Renal cortical epithelial cell (primary cell): Measurements from ENCODE around the gene RBPJ. TPM values are rescaled to one million over a fixed set of nuclear protein-coding genes. Genes with fewer than 3 reads are reported as not detected.
A peak's percentile ranks its signal among the peaks of the same experiment; 100 is the strongest.
"Not testable (repeated sequence)": the region's sequence is repeated elsewhere in the genome, so short reads cannot be mapped to it uniquely, and the experiment has no call there.

Source experiments
- DNase-seq: peaks from one replicate; pipeline ENCODE4 v3.0.0-alpha.2; 2011; ENCODE audit warnings: low read depth
- total RNA-seq: library from RNA; depleted of rRNA; stranded (reverse); fragments of >200 nt; gene quantifications from 2 replicates; pipeline ENCODE4 v1.2.3, GENCODE V29; 2014

Gene RBPJ
- total RNA-seq, 1 donor from 2014 or later = 90.7 TPM

DNA sequence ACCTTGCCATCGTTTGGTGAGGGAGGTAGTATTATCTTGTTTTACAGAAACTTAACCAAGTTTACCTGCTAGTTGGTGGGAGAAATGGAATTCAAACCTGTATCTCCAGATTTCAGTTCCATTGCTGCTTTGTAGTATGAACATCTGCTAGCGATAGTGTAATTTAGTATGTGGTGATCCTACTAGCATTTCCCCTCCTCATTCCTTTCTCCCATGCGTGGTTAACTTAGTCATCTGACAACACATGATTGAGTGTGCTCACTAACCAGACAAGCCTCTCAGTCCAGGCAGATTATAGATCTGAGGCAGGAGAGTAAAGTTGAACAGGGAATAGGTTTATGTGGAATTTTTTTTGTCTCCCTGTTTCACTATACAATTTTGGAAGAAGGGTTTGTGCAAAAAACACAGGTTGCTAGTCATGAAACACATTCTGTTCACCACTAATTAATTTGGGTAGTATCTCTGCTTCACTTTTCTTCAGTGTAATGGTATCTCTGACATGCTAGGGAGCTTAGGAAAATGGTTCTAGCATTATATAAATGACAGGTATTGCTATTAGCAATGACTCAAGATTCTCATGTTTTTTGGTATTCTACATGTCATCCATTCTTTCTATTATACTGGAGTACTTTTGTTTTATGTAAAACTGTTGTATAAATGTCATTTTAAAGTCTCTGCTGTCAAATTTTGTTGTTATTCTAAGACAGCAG lies 21.7 kb downstream of the RBPJ start:
- peak; percentile 91 for DNase-seq

DNA sequence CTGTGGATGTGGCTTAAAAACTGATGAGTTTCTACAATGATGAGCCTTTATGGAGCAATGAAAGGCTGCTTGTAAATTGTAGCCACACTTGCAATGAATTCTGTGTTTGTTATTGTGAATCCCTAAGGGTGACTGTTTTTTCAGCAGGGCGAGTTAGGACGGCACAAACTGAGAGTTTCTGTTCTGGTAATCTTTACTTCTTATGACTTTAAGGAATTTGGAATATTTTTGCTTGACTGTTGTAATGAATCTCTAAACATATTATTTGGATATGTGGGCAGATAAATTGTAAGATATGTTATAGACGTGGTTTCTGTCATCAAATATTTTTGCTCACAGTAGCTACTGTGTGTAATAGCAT lies 22.2 kb downstream of the RBPJ start:
- DNase-seq = no peak

DNA sequence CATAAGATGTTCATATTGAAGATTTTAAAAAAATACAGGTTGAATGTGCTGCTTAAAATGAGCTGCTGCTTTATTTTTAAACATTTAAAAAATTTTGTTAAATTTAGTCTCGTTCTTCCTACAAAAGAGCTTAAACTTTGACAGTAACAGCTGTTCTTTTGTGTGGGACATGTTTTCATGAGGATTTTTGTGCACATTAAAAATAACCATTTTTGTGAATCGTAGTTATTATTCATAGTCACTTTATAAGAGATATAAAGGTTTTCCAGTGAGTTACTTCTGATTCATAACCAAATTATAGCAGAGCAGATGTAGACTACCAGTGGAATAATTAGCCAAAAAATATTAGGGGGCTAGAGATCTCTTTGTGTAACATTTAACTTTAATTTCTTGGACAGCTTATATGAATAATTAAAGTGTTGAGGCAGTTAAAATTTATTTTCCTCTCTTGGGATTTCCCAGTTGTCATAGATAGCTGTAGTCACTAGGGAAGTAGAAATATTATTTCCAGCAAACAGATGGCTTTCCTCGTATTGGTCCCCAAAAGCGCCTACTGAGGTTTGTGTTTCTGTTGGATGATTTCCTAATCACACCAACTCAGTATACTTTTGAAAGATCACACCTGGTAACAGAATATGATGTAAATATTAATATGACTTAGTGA lies 24.2 kb downstream of the RBPJ start:
- DNase-seq = no peak

DNA sequence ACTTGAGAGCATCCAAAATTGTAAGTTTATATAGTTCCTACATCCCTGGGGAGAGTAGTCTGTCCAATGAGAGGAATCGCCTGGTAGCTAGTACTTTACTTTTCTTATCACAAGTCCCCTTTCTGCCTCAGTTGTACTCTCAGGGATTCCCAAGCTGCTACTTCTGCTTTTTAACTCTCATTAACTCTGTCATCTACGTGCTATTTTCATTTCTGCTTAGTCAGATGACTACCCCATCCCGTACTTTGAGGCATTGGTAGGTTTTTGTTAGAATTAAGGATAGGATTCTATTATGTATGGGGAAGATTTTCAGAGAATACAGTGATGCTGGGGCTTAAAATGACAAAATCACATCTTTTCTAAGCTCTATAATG lies 24.7 kb downstream of the RBPJ start:
- DNase-seq = no peak

DNA sequence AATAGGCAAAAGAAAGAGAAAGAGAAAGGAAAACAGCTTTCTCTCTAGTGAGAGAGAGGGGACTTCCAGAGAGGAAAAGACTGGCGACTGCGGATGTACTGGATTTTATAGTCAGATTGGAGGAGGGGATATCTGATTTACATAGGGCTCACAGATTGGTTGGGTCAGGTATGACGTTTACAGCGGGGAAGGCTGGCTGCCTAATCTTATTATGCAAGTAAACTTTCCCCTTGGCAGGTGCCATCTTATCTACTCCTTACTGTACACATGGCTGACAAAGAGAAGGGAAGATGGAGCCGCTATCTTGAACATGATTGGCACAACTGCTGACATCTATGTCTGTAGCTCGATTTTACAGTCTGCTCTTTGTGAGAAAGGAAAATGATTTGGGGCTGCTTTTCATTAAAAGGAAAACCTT lies 25.4 kb downstream of the RBPJ start:
- DNase-seq = peak; percentile 59

DNA sequence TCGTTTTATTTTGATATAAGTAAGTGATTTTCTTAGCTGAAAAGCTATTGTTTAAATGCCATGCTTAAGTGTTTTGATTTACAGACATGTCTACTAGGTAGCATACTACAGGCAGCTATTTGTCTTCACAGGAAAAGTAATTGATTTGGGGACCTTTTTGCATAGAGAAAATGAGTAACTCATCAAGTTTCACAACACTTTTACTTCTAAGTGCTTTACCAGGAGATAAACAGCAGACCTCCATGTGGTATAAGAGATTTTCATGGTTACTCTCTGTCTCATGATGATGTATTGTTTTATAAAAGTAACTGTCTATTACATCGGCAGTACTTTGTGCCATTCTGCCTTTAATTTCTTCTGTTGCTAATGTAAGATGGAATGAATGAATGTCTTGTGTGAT lies 28.7 kb downstream of the RBPJ start:
- DNase-seq = peak; percentile 45

DNA sequence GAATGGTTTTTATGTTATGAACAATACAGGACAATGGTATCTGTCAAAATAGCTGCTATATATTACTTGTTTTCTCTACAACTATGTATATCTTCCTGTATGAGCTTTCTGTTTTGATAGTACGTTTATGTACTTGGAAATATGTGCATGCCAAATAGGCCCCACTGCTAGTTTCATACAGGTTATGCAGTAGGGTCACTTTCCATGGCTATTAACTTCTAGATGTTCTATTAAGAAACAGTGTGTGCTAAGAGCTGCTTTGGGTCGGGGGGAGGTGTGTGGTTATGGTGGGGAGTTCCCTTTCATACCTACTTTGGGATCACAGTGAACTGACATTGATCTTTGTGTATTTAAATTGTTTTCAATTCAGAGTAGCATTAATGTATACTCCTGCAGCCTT lies 30.9 kb downstream of the RBPJ start:
- DNase-seq = peak; percentile 46

DNA sequence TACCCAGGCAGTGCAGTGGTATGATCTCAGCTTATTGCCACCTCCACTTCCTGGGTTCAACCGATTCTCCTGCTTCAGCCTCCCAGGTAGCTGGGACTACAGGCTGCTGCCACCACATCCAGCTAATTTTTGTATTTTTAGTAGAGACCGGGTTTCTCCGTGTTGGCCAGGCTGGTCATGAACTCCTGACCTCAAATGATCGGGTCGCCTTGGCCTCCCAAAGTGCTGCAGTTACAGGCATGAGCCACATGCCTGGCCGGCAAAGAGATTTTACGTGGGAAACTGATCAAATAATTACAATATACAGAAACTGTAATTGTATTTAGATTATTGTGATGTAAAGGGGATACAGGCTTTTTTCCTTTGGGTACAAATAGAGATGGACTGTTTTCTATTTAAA lies 33.7 kb downstream of the RBPJ start:
- DNase-seq = no peak

DNA sequence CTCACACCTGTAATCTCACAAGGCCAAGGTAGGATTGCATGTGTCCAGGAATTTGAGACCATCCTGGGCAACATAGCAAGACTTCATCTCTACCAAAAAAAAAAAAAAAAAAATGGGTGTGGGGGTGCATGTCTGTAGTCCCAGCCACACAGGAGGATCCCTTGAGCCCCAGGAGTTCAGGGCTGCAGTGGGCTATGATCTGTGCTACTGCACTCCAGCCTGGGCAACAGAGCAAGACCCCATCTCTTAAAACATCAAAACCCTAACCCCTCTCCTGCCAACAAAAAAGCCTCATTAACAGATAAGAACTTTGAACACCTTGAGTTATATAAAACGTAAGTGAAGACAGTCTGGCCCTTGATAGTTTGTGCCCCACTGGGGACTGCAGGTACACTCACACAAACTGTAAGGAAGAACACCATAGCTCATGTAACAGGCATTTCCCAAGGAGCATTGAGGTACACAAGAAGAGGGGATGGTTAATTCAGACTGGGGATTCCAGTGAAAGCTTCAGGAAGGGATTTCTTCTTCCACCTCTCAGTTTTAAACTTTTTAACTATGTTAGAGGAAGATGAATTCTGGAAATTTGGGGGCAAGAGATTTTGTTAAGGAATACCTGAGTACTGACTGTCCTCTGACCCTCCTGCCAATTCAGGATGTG lies 34.7 kb downstream of the RBPJ start:
- no peak for DNase-seq

DNA sequence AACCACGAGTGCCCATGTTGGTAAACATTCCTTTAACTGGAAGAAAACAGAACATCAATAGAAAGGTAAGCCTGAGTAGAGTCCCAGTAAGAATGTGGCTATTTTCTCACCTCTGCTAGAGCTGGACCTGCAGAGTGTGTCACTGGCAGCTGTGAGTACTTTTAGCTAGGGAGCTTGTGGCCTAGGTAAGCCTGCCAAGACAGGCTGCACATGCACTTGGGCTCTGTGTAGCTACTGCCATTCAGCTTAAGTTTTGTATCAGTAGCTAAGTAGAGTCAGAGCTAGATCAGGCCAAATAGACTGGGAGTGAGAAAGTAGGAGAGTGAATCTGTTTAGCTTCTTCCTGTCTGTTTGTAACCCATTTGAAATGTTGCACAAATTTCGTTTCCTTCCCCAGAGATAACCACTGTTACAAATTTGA lies 35.3 kb downstream of the RBPJ start:
- peak; percentile 36 for DNase-seq

DNA sequence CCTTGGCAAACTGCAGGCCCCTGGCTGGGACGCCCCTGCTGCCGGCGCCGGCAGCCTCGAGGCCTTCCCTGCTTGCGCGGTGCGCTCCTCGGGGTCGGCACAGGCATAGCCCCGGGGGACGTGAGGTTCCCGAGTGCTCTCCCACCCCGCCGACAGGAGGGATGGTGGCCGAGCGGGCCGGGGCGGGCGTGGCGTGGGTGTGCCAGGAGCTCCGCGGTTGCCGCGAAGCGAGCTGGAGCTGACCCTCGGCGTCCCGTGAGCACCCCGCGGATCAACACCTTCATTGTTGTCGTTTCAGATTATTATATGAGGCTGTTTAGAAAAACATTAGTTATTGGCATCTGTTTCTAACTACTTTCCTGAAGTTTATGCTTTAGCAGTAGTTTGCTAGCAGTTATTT lies 38.7 kb downstream of the RBPJ start:
- not testable (repeated sequence) for DNase-seq

DNA sequence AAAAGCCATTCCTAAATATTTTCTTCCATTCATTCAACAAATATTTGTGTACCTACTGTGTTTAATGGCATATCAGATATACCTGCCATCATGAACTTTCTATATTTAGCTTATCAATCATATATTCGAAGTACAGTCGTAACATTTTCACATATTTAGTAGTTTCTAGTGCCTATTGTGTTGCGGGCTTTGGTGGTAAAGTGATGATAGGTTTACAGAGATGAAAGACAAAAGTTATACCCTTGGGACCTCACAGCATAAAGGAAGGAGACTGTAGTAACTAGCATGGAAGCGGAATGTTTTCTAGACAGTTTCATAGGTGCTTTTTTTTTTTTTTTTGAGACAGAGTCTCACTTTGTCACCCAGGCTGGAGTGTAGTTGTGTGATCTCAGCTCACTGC lies 39.5 kb downstream of the RBPJ start:
- DNase-seq = no peak

DNA sequence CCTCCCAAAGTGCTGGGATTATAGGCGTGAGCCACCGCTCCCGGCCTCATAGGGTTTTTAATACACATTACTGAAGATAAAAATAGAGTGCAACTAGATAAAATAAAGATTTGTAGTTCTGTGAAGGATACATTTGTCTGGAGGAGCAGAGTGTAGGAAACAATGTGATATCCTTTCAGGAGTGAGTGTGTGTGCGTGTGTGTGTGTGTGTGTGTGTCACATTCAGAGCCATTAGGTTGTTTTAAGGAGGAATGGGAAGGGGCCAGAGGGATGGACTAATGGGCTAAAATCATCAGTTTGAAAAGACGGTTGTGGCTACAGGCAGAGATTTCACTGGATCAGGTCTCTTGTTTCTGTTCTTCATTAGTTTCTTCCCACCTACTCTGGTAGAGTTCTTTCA lies 40.0 kb downstream of the RBPJ start:
- DNase-seq = no peak

DNA sequence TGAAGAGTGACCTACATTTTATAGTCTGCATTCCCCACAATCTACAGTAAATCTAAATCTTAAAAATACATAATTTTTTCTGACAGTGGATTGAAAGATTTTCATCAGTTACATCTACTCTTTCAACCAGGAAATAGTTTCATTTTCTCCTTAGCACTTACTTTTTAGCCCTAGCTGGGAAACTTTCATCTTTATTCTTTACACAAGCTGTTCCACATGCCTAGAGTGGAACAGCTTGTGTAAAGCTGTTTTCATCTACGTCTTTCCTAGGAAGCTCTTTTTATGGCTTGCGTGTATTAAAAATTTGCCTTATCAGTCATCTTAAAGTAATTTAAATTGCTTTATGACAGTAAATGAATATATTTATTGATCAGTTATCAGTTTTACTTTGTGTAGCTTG lies 40.5 kb downstream of the RBPJ start:
- no peak for DNase-seq

DNA sequence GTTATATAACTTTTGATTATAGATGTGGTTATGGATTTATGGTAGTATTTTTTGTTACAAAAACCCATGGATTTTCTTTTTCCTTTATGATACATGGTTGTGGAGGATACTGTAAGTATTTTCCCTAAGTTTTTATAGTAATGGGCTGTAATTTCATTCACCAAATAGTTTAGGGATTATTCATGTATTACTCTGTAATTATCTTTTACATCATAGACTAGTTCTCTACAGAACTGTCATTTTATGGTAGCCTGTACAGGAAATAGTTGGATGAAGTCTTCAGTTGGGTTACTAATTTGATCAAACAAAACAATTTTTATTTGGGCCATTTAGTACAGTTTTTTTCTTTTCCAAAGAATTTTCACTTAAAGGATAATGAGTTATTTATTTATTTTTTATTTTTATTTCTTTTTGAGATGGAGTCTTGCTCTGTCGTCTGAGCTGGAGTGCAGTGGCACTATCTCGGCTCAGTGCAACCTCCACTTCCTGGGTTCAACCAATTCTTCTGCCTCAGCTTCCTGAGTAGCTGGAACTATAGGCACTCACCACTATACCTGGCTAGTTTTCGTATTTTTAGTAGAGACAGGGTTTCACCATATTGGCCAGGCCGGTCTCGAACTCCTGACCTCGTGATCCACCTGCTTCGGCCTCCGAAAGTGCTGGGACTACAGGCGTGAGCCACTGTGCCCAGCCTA lies 42.1 kb downstream of the RBPJ start:
- no peak for DNase-seq

DNA sequence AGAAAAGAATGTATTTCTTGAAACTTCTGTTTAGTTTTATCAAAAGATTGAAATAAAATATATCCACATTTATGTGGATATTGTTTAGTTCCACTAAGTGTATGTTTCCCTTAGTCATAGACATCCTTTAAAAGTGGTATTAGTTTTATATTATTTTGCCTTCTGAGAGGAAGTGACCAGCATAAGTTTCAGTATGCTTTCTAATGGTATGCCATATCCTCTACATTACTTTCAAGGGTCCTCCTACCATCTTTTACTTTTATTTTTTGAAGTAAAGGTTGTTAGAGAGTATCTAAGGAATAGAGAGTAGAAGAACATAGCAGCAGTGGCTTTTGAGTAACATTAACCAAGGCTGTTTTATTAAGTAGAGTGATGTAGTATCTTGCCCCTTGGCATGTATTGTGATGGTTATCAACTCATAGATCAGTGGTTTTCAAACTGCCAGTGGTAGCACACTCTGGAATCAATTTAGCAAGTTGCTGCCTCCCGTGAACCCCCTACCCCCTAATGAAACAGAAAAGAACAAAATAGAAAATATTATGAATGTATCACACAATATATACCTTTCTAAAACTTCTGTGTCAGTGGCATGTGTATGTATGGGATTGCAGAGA lies 44.8 kb downstream of the RBPJ start:
- no peak for DNase-seq

DNA sequence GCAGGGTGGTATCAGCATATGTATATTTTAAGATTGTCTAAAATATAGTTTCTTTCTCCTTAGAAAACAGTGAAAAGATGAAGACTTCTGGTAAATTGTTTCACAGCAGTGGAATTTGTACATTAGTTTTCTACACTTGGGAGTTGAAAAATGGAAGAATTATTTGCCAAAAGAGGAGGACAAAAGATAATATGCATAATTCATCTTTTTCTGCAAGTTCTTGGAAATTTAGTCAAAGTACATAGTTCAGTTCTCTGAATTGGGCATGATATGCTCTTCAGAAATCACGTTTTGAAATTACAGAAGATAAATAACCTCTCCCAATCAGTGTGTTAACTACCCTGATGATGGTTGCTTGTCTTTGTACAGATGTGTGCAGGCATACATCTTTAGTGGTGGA lies 47.0 kb downstream of the RBPJ start:
- DNase-seq = no peak

DNA sequence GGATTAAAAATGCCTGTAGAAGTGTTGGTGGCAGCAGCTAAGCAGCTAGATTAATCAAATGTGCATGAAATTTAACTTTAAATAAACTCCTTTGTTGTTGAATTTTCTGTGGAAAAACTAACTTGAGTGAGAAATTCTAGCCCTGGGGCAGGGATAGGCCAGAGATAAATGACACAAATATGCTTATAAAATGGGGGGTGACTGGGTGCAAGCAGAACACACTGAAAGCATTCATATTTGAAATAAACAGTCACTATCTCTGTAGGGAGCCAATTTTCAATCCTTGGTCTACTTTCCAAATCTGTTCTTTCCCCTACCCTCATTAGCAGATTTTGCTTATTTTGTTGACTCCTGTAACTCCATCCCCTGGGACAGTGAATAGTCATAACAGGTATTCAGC lies 47.9 kb downstream of the RBPJ start:
- no peak for DNase-seq

DNA sequence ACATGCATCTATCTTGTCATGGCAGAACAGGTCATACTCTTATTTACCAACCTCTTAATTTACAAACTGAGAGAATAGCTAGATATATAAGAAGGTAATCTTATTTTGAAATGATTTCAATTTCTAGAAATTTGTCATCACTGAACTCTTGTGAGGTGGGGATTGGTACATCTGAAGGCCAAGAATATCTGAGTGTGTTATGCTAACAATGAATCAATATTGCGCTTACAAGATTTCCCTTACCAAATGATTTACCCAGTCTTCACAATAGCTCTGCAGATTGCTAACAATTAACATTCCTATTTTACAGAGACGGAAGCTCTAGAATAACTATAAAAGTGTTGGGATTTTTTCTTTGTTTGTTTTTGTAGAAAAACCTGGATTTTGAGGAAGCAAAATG lies 48.3 kb downstream of the RBPJ start:
- DNase-seq = no peak

DNA sequence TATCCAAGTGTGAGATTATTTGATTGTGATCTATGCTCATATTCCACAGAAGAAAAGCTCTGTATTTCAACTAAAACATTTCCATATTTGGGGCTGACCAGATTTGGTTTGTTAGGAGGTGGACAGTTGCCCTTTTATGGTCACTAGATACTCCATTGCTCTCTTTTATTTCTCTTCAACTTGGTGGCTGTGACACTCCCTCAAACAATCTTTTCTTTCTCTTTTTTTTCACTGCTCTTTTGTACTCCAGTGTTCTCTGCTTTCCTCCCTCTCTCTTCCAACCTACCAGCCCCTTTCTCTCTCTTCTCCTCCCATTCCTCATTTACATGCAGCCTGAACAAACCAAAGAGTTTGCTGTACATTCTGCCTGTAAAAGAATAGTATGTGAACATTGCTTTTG lies 48.8 kb downstream of the RBPJ start:
- DNase-seq = no peak

DNA sequence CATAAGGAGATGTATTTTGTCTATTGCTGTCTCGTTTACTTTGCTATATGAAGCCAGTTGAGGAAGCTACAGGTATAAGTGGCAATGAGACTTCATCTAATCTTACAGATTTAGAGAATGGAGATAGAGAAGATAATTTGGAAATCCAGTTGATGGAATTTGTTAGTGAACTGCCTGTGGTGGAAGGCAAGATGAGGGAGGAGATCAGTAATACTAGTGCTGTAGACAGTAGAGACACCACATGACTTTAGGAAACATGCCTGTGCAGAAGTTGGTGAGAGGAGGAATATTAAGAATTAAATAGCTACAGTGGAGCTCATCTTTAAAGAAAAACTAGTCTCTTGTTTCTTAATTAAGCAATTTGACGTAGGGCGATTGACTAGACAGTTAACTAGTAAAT lies 51.3 kb downstream of the RBPJ start:
- no peak for DNase-seq

DNA sequence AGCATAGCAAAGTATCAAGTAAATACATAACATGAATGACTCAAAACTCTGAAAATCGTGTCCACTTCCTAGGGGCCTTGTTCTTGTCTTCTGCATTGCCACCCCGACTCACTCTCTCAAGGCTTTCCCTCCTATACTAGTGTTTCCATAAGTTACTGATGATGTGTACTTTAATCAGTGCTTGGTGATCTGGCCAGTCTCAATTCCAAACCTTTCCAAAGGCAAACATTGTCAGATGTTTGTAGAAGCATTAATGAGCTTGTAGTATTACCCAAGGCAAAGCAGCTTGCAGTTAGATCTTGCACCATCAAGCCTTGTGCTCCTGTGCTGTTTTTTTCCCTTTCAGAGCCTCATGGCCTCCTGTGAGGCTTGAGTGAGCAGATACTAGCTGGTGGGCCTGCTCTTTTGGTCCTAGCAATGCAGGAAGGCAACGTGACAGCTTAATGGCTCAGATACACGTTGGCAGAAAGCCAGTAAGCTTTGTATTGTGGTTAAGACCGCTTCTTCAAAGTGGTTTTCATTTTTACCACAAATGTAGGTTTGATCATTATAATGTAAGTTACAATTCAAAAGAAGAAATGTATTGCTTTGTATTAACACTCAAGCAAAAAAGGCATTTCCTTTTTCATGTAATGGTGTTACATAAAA lies 51.8 kb downstream of the RBPJ start:
- DNase-seq = peak; percentile 87
